ENCODE data around the gene DOK6.

The DOK6 gene

GRCh38 chr18:69490813-69491212 lies 90.1 kb downstream of the DOK6 start:
- H3K27me3 ChIP-seq (ENCODE audit: control insufficient read depth in 1 of 2, insufficient read depth in 2 of 2, low read length in 2 of 2), result no peaks in the 10 kb centered on the region
- no peak overlapping the region for H3K4me3 ChIP-seq (ENCODE audit: low read length in 2 of 2)
- H3K9me3 ChIP-seq (ENCODE audit: control insufficient read depth in 2 of 2, low read length in 2 of 2), result no peaks in the 10 kb centered on the region
- H3K4me1 ChIP-seq (ENCODE audit: control insufficient read depth, insufficient read depth, low read length), result no peaks in the 10 kb centered on the region
- H3K27ac ChIP-seq (ENCODE audit: low read length), result no peak overlapping the region
- H3K36me3 ChIP-seq (ENCODE audit: control insufficient read depth in 2 of 2, insufficient read depth in 2 of 2, low read length in 2 of 2), result no peaks in the 10 kb centered on the region
- no peak overlapping the region for H3K9ac ChIP-seq (ENCODE audit: low read length in 2 of 2)

- no peak overlapping the region for H3K27ac ChIP-seq (ENCODE audit: low read length)
- H3K9me3 ChIP-seq (ENCODE audit: control insufficient read depth in 2 of 2, low read length in 2 of 2), result no peaks in the 10 kb centered on the region
- no peak overlapping the region for H3K9ac ChIP-seq (ENCODE audit: low read length in 2 of 2)
- no peak overlapping the region for H3K4me3 ChIP-seq (ENCODE audit: low read length in 2 of 2)
- H3K27me3 ChIP-seq (ENCODE audit: control insufficient read depth in 1 of 2, insufficient read depth in 2 of 2, low read length in 2 of 2), result no peaks in the 10 kb centered on the region
- H3K36me3 ChIP-seq (ENCODE audit: control insufficient read depth in 2 of 2, insufficient read depth in 2 of 2, low read length in 2 of 2), result no peaks in the 10 kb centered on the region
- no peaks in the 10 kb centered on the region for H3K4me1 ChIP-seq (ENCODE audit: control insufficient read depth, insufficient read depth, low read length)
Measured at GRCh38 chr18:69491576-69491975, 90.9 kb downstream of the DOK6 start.

GRCh38 chr18:69492861-69493260 lies 92.2 kb downstream of the DOK6 start:
- H3K4me3 ChIP-seq (ENCODE audit: low read length in 2 of 2), result no peak overlapping the region
- no peaks in the 10 kb centered on the region for H3K36me3 ChIP-seq (ENCODE audit: control insufficient read depth in 2 of 2, insufficient read depth in 2 of 2, low read length in 2 of 2)
- H3K9me3 ChIP-seq (ENCODE audit: control insufficient read depth in 2 of 2, low read length in 2 of 2), result no peaks in the 10 kb centered on the region

GRCh38 chr18:69494841-69495240 lies 94.2 kb downstream of the DOK6 start:
- Histone ChIP-seq H3K9ac (ENCODE audit: low read length in 2 of 2) (no peak overlapping the region), H3K27me3 (ENCODE audit: control insufficient read depth in 1 of 2, insufficient read depth in 2 of 2, low read length in 2 of 2) (no peaks in the 10 kb centered on the region), H3K4me1 (ENCODE audit: control insufficient read depth, insufficient read depth, low read length) (no peaks in the 10 kb centered on the region), H3K27ac (ENCODE audit: low read length) (no peak overlapping the region), H3K4me3 (ENCODE audit: low read length in 2 of 2) (no peak overlapping the region), H3K9me3 (ENCODE audit: control insufficient read depth in 2 of 2, low read length in 2 of 2) (no peaks in the 10 kb centered on the region), H3K36me3 (ENCODE audit: control insufficient read depth in 2 of 2, insufficient read depth in 2 of 2, low read length in 2 of 2) (no peaks in the 10 kb centered on the region)

More at GRCh38 chr18:69492861-69493260, 92.2 kb downstream of the DOK6 start:
- Histone ChIP-seq H3K9ac (ENCODE audit: low read length in 2 of 2) (no peak overlapping the region), H3K4me1 (ENCODE audit: control insufficient read depth, insufficient read depth, low read length) (no peaks in the 10 kb centered on the region), H3K27ac (ENCODE audit: low read length) (no peak overlapping the region), H3K27me3 (ENCODE audit: control insufficient read depth in 1 of 2, insufficient read depth in 2 of 2, low read length in 2 of 2) (no peaks in the 10 kb centered on the region)

- H3K36me3 ChIP-seq (ENCODE audit: control insufficient read depth in 2 of 2, insufficient read depth in 2 of 2, low read length in 2 of 2), result no peaks in the 10 kb centered on the region
- no peak overlapping the region for H3K4me3 ChIP-seq (ENCODE audit: low read length in 2 of 2)
- no peak overlapping the region for H3K9ac ChIP-seq (ENCODE audit: low read length in 2 of 2)
- H3K4me1 ChIP-seq (ENCODE audit: control insufficient read depth, insufficient read depth, low read length), result no peaks in the 10 kb centered on the region
- H3K27ac ChIP-seq (ENCODE audit: low read length), result no peak overlapping the region
- no peaks in the 10 kb centered on the region for H3K9me3 ChIP-seq (ENCODE audit: control insufficient read depth in 2 of 2, low read length in 2 of 2)
- no peaks in the 10 kb centered on the region for H3K27me3 ChIP-seq (ENCODE audit: control insufficient read depth in 1 of 2, insufficient read depth in 2 of 2, low read length in 2 of 2)
Measured at GRCh38 chr18:69495338-69495737, 94.7 kb downstream of the DOK6 start.

- no peaks in the 10 kb centered on the region for H3K9me3 ChIP-seq (ENCODE audit: control insufficient read depth in 2 of 2, low read length in 2 of 2)
- H3K27ac ChIP-seq (ENCODE audit: low read length), result no peak overlapping the region
- H3K27me3 ChIP-seq (ENCODE audit: control insufficient read depth in 1 of 2, insufficient read depth in 2 of 2, low read length in 2 of 2), result no peaks in the 10 kb centered on the region
- no peak overlapping the region for H3K4me3 ChIP-seq (ENCODE audit: low read length in 2 of 2)
- no peaks in the 10 kb centered on the region for H3K4me1 ChIP-seq (ENCODE audit: control insufficient read depth, insufficient read depth, low read length)
- H3K9ac ChIP-seq (ENCODE audit: low read length in 2 of 2), result no peak overlapping the region
- no peaks in the 10 kb centered on the region for H3K36me3 ChIP-seq (ENCODE audit: control insufficient read depth in 2 of 2, insufficient read depth in 2 of 2, low read length in 2 of 2)
Measured at GRCh38 chr18:69495841-69496533, 95.3 kb downstream of the DOK6 start.

- Histone ChIP-seq H3K36me3 (ENCODE audit: control insufficient read depth in 2 of 2, insufficient read depth in 2 of 2, low read length in 2 of 2) (no peaks in the 10 kb centered on the region), H3K4me3 (ENCODE audit: low read length in 2 of 2) (no peak overlapping the region), H3K9ac (ENCODE audit: low read length in 2 of 2) (no peak overlapping the region), H3K27me3 (ENCODE audit: control insufficient read depth in 1 of 2, insufficient read depth in 2 of 2, low read length in 2 of 2) (no peaks in the 10 kb centered on the region), H3K9me3 (ENCODE audit: control insufficient read depth in 2 of 2, low read length in 2 of 2) (no peaks in the 10 kb centered on the region), H3K27ac (ENCODE audit: low read length) (no peak overlapping the region), H3K4me1 (ENCODE audit: control insufficient read depth, insufficient read depth, low read length) (no peaks in the 10 kb centered on the region)
Measured at GRCh38 chr18:69518989-69519388, 118.3 kb downstream of the DOK6 start.

- no peaks in the 10 kb centered on the region for H3K36me3 ChIP-seq (ENCODE audit: control insufficient read depth in 2 of 2, insufficient read depth in 2 of 2, low read length in 2 of 2)
- H3K27ac ChIP-seq (ENCODE audit: low read length), result no peak overlapping the region
- H3K9ac ChIP-seq (ENCODE audit: low read length in 2 of 2), result no peak overlapping the region
- no peak overlapping the region for H3K4me3 ChIP-seq (ENCODE audit: low read length in 2 of 2)
- no peaks in the 10 kb centered on the region for H3K27me3 ChIP-seq (ENCODE audit: control insufficient read depth in 1 of 2, insufficient read depth in 2 of 2, low read length in 2 of 2)
- no peaks in the 10 kb centered on the region for H3K4me1 ChIP-seq (ENCODE audit: control insufficient read depth, insufficient read depth, low read length)
- H3K9me3 ChIP-seq (ENCODE audit: control insufficient read depth in 2 of 2, low read length in 2 of 2), result no peaks in the 10 kb centered on the region
Measured at GRCh38 chr18:69523582-69523981, 122.9 kb downstream of the DOK6 start.

GRCh38 chr18:69528435-69528834 lies 127.7 kb downstream of the DOK6 start:
- Histone ChIP-seq H3K9ac (ENCODE audit: low read length in 2 of 2) (no peak overlapping the region), H3K4me1 (ENCODE audit: control insufficient read depth, insufficient read depth, low read length) (no peaks in the 10 kb centered on the region), H3K9me3 (ENCODE audit: control insufficient read depth in 2 of 2, low read length in 2 of 2) (no peaks in the 10 kb centered on the region), H3K27ac (ENCODE audit: low read length) (no peak overlapping the region), H3K4me3 (ENCODE audit: low read length in 2 of 2) (no peak overlapping the region), H3K27me3 (ENCODE audit: control insufficient read depth in 1 of 2, insufficient read depth in 2 of 2, low read length in 2 of 2) (no peaks in the 10 kb centered on the region), H3K36me3 (ENCODE audit: control insufficient read depth in 2 of 2, insufficient read depth in 2 of 2, low read length in 2 of 2) (no peaks in the 10 kb centered on the region)

GRCh38 chr18:69529151-69529550 lies 128.5 kb downstream of the DOK6 start:
- Histone ChIP-seq H3K4me1 (ENCODE audit: control insufficient read depth, insufficient read depth, low read length) (no peaks in the 10 kb centered on the region), H3K9me3 (ENCODE audit: control insufficient read depth in 2 of 2, low read length in 2 of 2) (no peaks in the 10 kb centered on the region), H3K36me3 (ENCODE audit: control insufficient read depth in 2 of 2, insufficient read depth in 2 of 2, low read length in 2 of 2) (no peaks in the 10 kb centered on the region), H3K4me3 (ENCODE audit: low read length in 2 of 2) (no peak overlapping the region), H3K27me3 (ENCODE audit: control insufficient read depth in 1 of 2, insufficient read depth in 2 of 2, low read length in 2 of 2) (no peaks in the 10 kb centered on the region), H3K9ac (ENCODE audit: low read length in 2 of 2) (no peak overlapping the region), H3K27ac (ENCODE audit: low read length) (no peak overlapping the region)

- Histone ChIP-seq H3K4me1 (ENCODE audit: control insufficient read depth, insufficient read depth, low read length) (no peaks in the 10 kb centered on the region), H3K27me3 (ENCODE audit: control insufficient read depth in 1 of 2, insufficient read depth in 2 of 2, low read length in 2 of 2) (no peaks in the 10 kb centered on the region), H3K9ac (ENCODE audit: low read length in 2 of 2) (no peak overlapping the region), H3K4me3 (ENCODE audit: low read length in 2 of 2) (no peak overlapping the region), H3K9me3 (ENCODE audit: control insufficient read depth in 2 of 2, low read length in 2 of 2) (no peaks in the 10 kb centered on the region), H3K27ac (ENCODE audit: low read length) (no peak overlapping the region), H3K36me3 (ENCODE audit: control insufficient read depth in 2 of 2, insufficient read depth in 2 of 2, low read length in 2 of 2) (no peaks in the 10 kb centered on the region)
Measured at GRCh38 chr18:69531973-69532372, 131.3 kb downstream of the DOK6 start.

All from stomach smooth muscle (tissue), 2 donors.